GM12873 (cell line): Measurements from ENCODE around the gene RNF212.

Source experiments
- CTCF ChIP-seq: IDR thresholded peaks from 2 replicates; pipeline ENCODE4 v1.5.1; 2012; ENCODE audit warnings: low read depth, mild to moderate bottlenecking, moderate library complexity, low read length, control low read depth; ENCODE audit not compliant: insufficient read depth; ENCODE audit errors: missing control alignments

The RNF212 gene

DNA sequence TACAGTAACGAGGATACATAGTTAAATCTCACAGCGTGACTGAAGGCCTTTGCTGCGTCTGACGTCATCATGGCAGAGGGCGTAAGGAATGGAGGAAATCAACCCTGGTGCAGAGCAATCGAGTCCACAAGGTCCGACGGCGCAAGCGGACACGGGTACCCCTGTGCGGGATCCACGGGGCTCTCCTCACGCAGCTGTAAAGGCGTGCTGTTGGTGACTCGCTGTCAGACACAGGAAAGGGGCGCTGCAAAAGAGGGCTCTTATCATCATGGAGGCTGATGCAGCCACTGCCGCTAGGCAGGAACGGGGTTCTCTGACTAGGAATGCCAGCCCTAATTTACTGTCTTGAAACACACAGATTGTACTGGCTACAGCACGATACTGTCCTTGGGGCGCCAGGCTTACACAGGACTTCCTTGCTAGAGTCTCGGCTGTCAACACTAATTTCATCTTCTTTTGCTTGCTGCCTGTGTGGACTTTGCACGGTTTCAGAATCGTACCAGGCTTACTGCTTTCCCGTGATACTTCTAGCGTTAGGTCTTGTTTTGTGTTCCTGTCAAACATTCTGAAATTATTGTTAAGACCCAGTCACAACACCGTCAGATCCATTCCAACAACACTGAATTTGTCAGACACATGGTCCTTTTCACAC lies 13.6 kb downstream of the RNF212 start:
- no peak for TF ChIP-seq CTCF

- TF ChIP-seq CTCF = no peak
Observed at GRCh38 chr4:1099270-1099669, 14.1 kb downstream of the RNF212 start.

DNA sequence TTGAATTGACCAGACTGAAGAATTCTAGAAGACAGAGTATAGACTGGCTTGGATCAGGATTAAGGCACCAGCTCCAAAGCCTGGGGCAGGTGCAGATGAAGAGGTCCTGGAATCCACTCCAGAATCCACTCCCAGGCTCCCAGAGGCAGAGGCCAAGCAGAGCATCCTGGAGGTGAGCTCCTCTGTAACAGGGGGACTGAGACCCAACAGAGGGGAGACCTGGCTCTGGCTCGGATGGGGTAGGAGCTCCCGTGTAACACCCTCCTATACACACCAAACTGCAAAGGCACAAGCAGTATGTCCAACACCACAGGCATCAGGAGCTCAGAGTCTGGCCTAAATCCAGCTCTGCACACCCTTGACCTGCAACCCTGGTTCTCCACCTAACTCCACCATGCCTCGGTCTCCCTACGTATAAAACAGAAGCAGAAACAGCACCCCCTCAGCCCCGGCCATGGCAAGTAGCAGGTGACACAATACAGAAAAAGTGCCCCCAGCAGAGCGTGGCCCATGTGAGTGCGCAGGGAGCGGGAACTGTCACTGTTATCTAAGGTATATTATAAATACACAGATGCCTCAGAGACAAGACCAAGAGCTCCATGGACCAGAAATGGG lies 14.9 kb downstream of the RNF212 start:
- no peak for TF ChIP-seq CTCF

DNA sequence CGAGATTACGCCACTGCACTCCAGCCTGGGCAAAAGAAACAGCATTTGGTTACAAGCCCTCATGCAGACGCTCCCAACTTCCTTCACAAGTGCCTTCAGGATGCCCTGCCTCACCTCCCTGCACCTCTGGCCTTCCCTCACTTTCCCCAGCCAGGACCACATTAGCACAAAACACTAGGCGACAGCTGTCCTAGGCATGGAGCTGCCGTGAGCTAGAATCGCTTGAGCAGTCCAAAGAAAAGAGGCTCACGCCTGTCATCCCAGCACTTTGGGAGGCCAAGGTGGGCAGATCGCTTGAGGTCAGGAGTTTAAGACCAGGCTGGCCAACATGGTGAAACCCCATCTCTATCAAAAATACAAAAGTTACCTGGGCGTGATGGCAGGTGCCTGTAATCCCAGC lies 15.8 kb downstream of the RNF212 start:
- no peak for TF ChIP-seq CTCF

DNA sequence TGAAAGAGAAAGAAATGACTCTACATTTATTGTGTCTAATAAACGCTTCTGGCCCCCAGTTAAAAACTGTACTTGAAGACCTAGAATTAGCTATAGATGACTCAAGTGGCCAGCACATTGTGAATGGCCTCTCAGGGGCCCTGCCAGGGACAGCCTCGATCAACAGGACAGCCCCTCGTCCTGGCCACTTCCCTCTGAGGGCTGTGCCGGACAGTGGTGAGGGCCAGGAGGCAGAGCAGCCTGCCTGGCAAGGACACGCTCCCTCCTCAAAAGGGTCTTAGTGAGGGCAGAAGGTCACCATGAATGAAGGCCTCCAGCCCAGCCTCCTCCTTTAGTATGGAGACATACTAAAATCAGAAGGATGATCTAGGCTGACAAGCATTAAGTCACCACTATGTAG lies 16.5 kb downstream of the RNF212 start:
- TF ChIP-seq CTCF = no peak

DNA sequence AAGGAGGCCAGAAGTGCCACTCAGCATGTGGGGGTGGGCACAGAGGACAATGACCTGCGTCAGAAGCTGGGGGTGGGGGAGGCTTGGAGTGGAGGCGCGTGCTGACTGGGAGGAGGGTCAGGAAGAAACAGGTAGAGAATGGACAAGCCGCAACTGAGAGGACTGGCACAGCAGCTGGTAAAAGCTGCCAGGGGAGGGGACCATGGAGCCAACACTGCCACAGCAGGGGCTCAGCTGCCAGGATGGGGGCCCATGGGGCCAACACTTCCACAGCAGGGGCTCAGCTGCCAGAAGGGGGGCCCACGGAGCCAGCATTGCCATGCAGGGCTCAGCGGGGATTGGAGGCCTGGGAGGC lies 19.1 kb downstream of the RNF212 start:
- TF ChIP-seq CTCF = no peak

GRCh38 chr4:1093391-1094335 lies 19.7 kb downstream of the RNF212 start:
- no peak for TF ChIP-seq CTCF
